Astrocyte (in vitro differentiated cells and primary cell): ENCODE measurements around the gene NOSTRIN.

Experiments
- CTCF ChIP-seq: IDR thresholded peaks from 2 replicates; pipeline ENCODE4 v1.5.1; 2011; ENCODE audit warnings: low read depth, mild to moderate bottlenecking, inconsistent platforms, low read length, moderate library complexity; ENCODE audit not compliant: insufficient read depth
- EZH2 ChIP-seq: IDR thresholded peaks from 2 replicates; pipeline ENCODE4 v1.6.1; 2012; ENCODE audit warnings: mild to moderate bottlenecking, low read length, inconsistent platforms; ENCODE audit not compliant: insufficient read depth

- TF ChIP-seq CTCF (no peak), EZH2 (no peak)
Measured at GRCh38 chr2:168775837-168776236, 26.6 kb upstream of the NOSTRIN start.
